Kidney (tissue), 14 donors: Measurements from ENCODE around the gene SNX9. TPM values are rescaled to one million over a fixed set of nuclear protein-coding genes. Genes with fewer than 3 reads are reported as not detected.
A peak's percentile ranks its signal among the peaks of the same experiment; 100 is the strongest.

ENCODE experiments used
- DNase-seq, 5 donors: peaks; one replicate each; pipeline ENCODE4 v3.0.0-alpha.2; 2013 to 2020
- FAIRE-seq: peaks from 2 replicates; lab custom pipeline; 2012; peaks lifted over from hg19 to GRCh38; lab: Jason Lieb, UNC
- H3K27ac ChIP-seq, 2 donors: one replicate each; pipeline ENCODE4 v1.7.0; 2013; ENCODE audit warnings: low read depth in 2 of 2, low read length in 2 of 2, inconsistent platforms in 1 of 2
- H3K27me3 ChIP-seq: one replicate; pipeline ENCODE4 v1.7.1; 2013; ENCODE audit warnings: low read length, inconsistent platforms; ENCODE audit not compliant: control insufficient read depth, insufficient read depth
- H3K36me3 ChIP-seq, 3 donors: one replicate each; pipeline versions ENCODE4 v1.7.0 to v1.7.1; 2013; ENCODE audit warnings: low read length in 3 of 3, control low read depth in 1 of 3, inconsistent platforms in 1 of 3; ENCODE audit not compliant: insufficient read depth in 3 of 3, control insufficient read depth in 2 of 3
- H3K4me1 ChIP-seq, 3 donors: one replicate each; pipeline versions ENCODE4 v1.7.0 to v1.7.1; 2013; ENCODE audit warnings: low read length in 3 of 3, inconsistent platforms in 1 of 3, low read depth in 1 of 3; ENCODE audit not compliant: control insufficient read depth in 2 of 3, insufficient read depth in 2 of 3
- H3K4me3 ChIP-seq, 3 donors: one replicate each; pipeline versions ENCODE4 v1.7.0 to v1.8.1; 2013; ENCODE audit warnings: low read length in 3 of 3, control low read depth in 1 of 3, inconsistent platforms in 1 of 3
- H3K9ac ChIP-seq, 3 donors: one replicate each; pipeline versions ENCODE4 v1.7.0 to v1.7.1; 2013; ENCODE audit warnings: low read length in 3 of 3, control low read depth in 1 of 3, inconsistent platforms in 1 of 3
- H3K9me3 ChIP-seq, 3 donors: one replicate each; pipeline versions ENCODE4 v1.7.0 to v1.7.1; 2013; ENCODE audit warnings: low read length in 3 of 3, control low read depth in 1 of 3, inconsistent platforms in 1 of 3; ENCODE audit not compliant: control insufficient read depth in 2 of 3, insufficient read depth in 1 of 3
- CTCF ChIP-seq: IDR thresholded peaks from 3 replicates; pipeline ENCODE4 v1.5.1; 2012; ENCODE audit warnings: mild to moderate bottlenecking, moderate library complexity, borderline replicate concordance; ENCODE audit not compliant: insufficient read depth; ENCODE audit errors: extremely low read depth
- intact Hi-C: fragments of 100-400 bp; cut with DNase I; formaldehyde crosslinking; loops from one replicate; pipeline ENCODE4 v1.11.1; 2022
- polyA plus RNA-seq: library from polyadenylated mRNA; stranded (reverse); fragments of 350-450 nt; fragmentation: Illumina TruSeq; extraction: RNeasy Lipid Tissue Mini Kit (QIAGEN cat#74804); gene quantifications from one replicate; pipeline ENCODE4 v1.2.3, GENCODE V29; 2014; ENCODE audit warnings: low read depth, low replicate concordance; ENCODE audit not compliant: insufficient read depth
- total RNA-seq: library from RNA; stranded (reverse); fragmentation: NEBNext Ultra II Directional; extraction: Animal tissue kit (Norgen Biotek cat#: 25700); gene quantifications from one replicate; pipeline ENCODE4 v1.2.1, GENCODE V29; 2021
- donor health status: control.
- donor health status: control.
- donor health status: control.
- donor health status: control.
- donor health status: control.
- donor health status: DM: yes; HTN: yes; CAD: no.
- donor health status: Normal renal cell carcinoma (clear cell type).

SNX9 gene
- total and polyA plus RNA-seq, 2 donors from 2014 or later: 25.2 to 49.3 TPM

- H3K27me3 ChIP-seq: no peaks in the 10 kb centered on the region
- H3K27ac ChIP-seq: no peak overlapping the region
- no peak overlapping the region for H3K9ac ChIP-seq
- intact Hi-C loops: no loop called here
- DNase-seq (peak in 2 of 5 donors; percentile 73), FAIRE-seq (no peak)
- no peaks in the 10 kb centered on the region for H3K36me3 ChIP-seq
- H3K4me1 ChIP-seq: peaks cover 6 to 18% (median 6%) of the 10 kb centered on the region in 3 donors
- TF ChIP-seq CTCF: no peak
- H3K4me3 ChIP-seq: no peak overlapping the region
- no peaks in the 10 kb centered on the region for H3K9me3 ChIP-seq
Observed at GRCh38 chr6:157860505-157860991, 37.5 kb downstream of the SNX9 start.

GRCh38 chr6:157861184-157861583, 38.1 kb downstream of the SNX9 start:
- Histone ChIP-seq H3K9ac (no peak overlapping the region), H3K4me3 (no peak overlapping the region), H3K36me3 (no peaks in the 10 kb centered on the region), H3K9me3 (no peaks in the 10 kb centered on the region), H3K27me3 (no peaks in the 10 kb centered on the region), H3K27ac (no peak overlapping the region), H3K4me1 (peaks cover 6 to 18% (median 6%) of the 10 kb centered on the region in 3 donors)
- no peak for TF ChIP-seq CTCF
- FAIRE-seq (no peak), DNase-seq (peak in 2 of 5 donors; percentile 48 to 54)
- intact Hi-C loops: no loop called here

- no peak overlapping the region for H3K4me3 ChIP-seq
- H3K36me3 ChIP-seq: no peaks in the 10 kb centered on the region
- FAIRE-seq: no peak
- TF ChIP-seq CTCF: no peak
- H3K4me1 ChIP-seq: peaks cover 6 to 18% (median 6%) of the 10 kb centered on the region in 3 donors
- no peak overlapping the region for H3K27ac ChIP-seq
- intact Hi-C loops: no loop called here
- no peak for DNase-seq
- H3K9me3 ChIP-seq: no peaks in the 10 kb centered on the region
- no peaks in the 10 kb centered on the region for H3K27me3 ChIP-seq
- no peak overlapping the region for H3K9ac ChIP-seq
Observed at GRCh38 chr6:157861814-157862213, 38.8 kb downstream of the SNX9 start.

- no peaks in the 10 kb centered on the region for H3K9me3 ChIP-seq
- TF ChIP-seq CTCF: no peak
- FAIRE-seq: no peak
- H3K36me3 ChIP-seq: no peaks in the 10 kb centered on the region
- DNase-seq: no peak
- no peak overlapping the region for H3K4me3 ChIP-seq
- H3K27ac ChIP-seq: no peak overlapping the region
- no peak overlapping the region for H3K9ac ChIP-seq
- H3K4me1 ChIP-seq: peaks cover 6 to 18% (median 8%) of the 10 kb centered on the region in 3 donors
- intact Hi-C loops: no loop called here
- no peaks in the 10 kb centered on the region for H3K27me3 ChIP-seq
Observed at GRCh38 chr6:157862706-157863105, 39.7 kb downstream of the SNX9 start.
